ENCODE data around the gene CCDC201. TPM values are rescaled to one million over a fixed set of nuclear protein-coding genes. Genes with fewer than 3 reads are reported as not detected.

The CCDC201 gene
- total and polyA plus RNA-seq, 2 of the 8 experiments (the other 6 are each of a cell fraction or from before 2014, with no cell fraction given): not detected

DNA sequence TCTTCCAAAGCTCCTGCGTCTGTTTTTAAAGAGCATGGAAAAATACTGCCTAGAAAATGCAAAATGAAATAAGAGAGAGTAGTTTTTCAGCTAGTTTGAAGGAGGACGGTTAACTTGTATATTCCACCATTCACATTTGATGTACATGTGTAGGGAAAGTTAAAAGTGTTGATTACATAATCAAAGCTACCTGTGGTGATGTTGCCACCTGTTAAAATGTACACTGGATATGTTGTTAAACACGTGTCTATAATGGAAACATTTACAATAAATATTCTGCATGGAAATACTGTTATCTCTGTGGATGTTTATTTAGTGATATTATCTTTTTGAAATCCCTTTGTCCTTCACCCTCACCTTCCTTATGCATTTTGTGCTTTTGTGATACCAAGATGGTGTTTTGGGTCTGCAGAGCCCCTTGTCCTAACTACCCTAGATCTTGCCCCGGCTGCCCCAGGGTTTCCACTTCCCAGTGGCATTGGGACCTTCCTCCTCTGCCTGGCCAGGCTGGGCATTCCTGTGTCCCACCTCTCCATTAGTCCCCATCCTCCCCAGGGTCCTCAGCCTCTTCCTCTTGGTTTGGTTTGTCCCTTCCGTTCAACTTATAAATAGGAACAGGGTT is 20.6 kb upstream of the CCDC201 start:
- H3K23me2 ChIP-seq (ENCODE audit: low read depth, low read length): peaks cover 7% of the 10 kb centered on the region; the same call in 1 of the 2 replicates
- no peak overlapping the region for H4K8ac ChIP-seq (ENCODE audit: extremely low read depth, insufficient read depth, low read length)
- H2BK5ac ChIP-seq (ENCODE audit: low read depth, low read length): no peak overlapping the region
- H3K9me3 ChIP-seq (ENCODE audit: insufficient read depth in 2 of 2, low read depth in 1 of 2, low read length in 1 of 2): no peaks in the 10 kb centered on the region
- H2BK12ac ChIP-seq (ENCODE audit: low read depth, low read length): no peak overlapping the region
- no peak overlapping the region for H2BK20ac ChIP-seq (ENCODE audit: low read length)
- TF ChIP-seq TAF7 (optimal IDR thresholded peaks at IDR 0.05; ENCODE audit: borderline replicate concordance, low read depth, low read length) (no peak), RXRA (IDR thresholded peaks at IDR 0.05; ENCODE audit: insufficient read depth, low read depth, low read length) (no peak), SIX5 (IDR thresholded peaks at IDR 0.05; ENCODE audit: low read depth, low read length) (no peak), SAP30 (IDR thresholded peaks at IDR 0.05; ENCODE audit: insufficient read depth, insufficient replicate concordance, low read length) (no peak), HDAC2 (IDR thresholded peaks at IDR 0.05; ENCODE audit: borderline replicate concordance in 1 of 2, low read depth in 2 of 2, low read length in 2 of 2) (no peak)
- no peak overlapping the region for H3K23ac ChIP-seq (ENCODE audit: insufficient read length)
- no peak overlapping the region for H4K5ac ChIP-seq (ENCODE audit: insufficient read length, low read depth, low read length)
- H2AK5ac ChIP-seq (ENCODE audit: low read depth, low read length): no peak overlapping the region
- FAIRE-seq (no peak), DNase-seq (ENCODE audit: low read depth in 1 of 2, low spot score in 2 of 2) (no peak)
- H3K4ac ChIP-seq (replicated peaks; ENCODE audit: insufficient read length, low read depth, low read length): no peak overlapping the region
- no peak overlapping the region for H3K14ac ChIP-seq (ENCODE audit: insufficient read length)
- H2AFZ ChIP-seq (ENCODE audit: low read length): no peak overlapping the region
- no peak overlapping the region for H3K27ac ChIP-seq (ENCODE audit: low read depth, low read length)
- no peaks in the 10 kb centered on the region for H3K79me1 ChIP-seq (ENCODE audit: low read depth, low read length)
- H3K9ac ChIP-seq (replicated peaks in 1 of 4; ENCODE audit: extremely low read depth in 1 of 4, low read depth in 3 of 4, low read length in 3 of 4): no peak overlapping the region
- no peaks in the 10 kb centered on the region for H3K79me2 ChIP-seq (ENCODE audit: control insufficient read depth in 1 of 2, insufficient read depth in 2 of 2, low read length in 2 of 2)
- no peaks in the 10 kb centered on the region for H4K20me1 ChIP-seq (replicated peaks in 1 of 2; ENCODE audit: control insufficient read depth in 1 of 2, insufficient read depth in 2 of 2, low read length in 2 of 2)
- no peaks in the 10 kb centered on the region for H3K36me3 ChIP-seq (ENCODE audit: control insufficient read depth in 2 of 4, insufficient read depth in 4 of 4, low read length in 3 of 4)
- no peak overlapping the region for H3K56ac ChIP-seq (replicated peaks; ENCODE audit: insufficient read length, low read depth, low read length)
- peaks cover 0 to 11% (median 4%) of the 10 kb centered on the region in 4 experiments for H3K4me1 ChIP-seq (replicated peaks in 1 of 4; ENCODE audit: control insufficient read depth in 3 of 4, insufficient read depth in 4 of 4, low read length in 3 of 4)
- peaks cover 14 to 24% (median 21%) of the 10 kb centered on the region in 4 experiments for H3K27me3 ChIP-seq (replicated peaks in 1 of 4; ENCODE audit: control insufficient read depth in 3 of 4, extremely low read depth in 1 of 4, insufficient read depth in 3 of 4, low read length in 3 of 4)
- no peak overlapping the region for H3K18ac ChIP-seq (ENCODE audit: extremely low read depth, low read length)
- CTCF ChIA-PET (ENCODE audit: partially characterized antibody): interaction anchor here (1.1 to 3.1 kb wide), 9 partner anchors 9 to 1287 kb away, joined by 3 to 20 read pairs (median 8); partner anchors contain the start of gene CCDC201
- H2BK120ac ChIP-seq (replicated peaks; ENCODE audit: low read depth, low read length): no peak overlapping the region
- POLR2A ChIA-PET (ENCODE audit: partially characterized antibody): no interaction called here
- no peak overlapping the region for H3K4me2 ChIP-seq (ENCODE audit: insufficient read depth in 1 of 2, low read depth in 2 of 2, low read length in 2 of 2)
- no peak overlapping the region for H3K4me3 ChIP-seq (ENCODE audit: extremely low read depth in 1 of 4, insufficient read depth in 2 of 4, low read depth in 3 of 4, low read length in 4 of 4)
- 79% methylated on average over 5 of the region's 5 CpGs; no CpG with 5 or more reads in 1 of the 2 experiments for WGBS, 2 experiments (ENCODE audit: extremely low coverage in 1 of 2, insufficient coverage in 1 of 2, insufficient read length in 1 of 2, insufficient replicate concordance in 2 of 2, low coverage in 1 of 2, low lambda C conversion rate in 2 of 2, missing lambda C conversion rate in 1 of 2)
- H2BK15ac ChIP-seq (ENCODE audit: low read length): no peak overlapping the region
- no peak overlapping the region for H4K91ac ChIP-seq (replicated peaks; ENCODE audit: insufficient read length, low read length)

Data from H1 (cell line).